GM21360 (cell line): Measurements from ENCODE around the gene UNKL.
"Not testable (repeated sequence)": the region's sequence is repeated elsewhere in the genome, so short reads cannot be mapped to it uniquely, and the experiment has no call there.

Source experiments
- ATAC-seq: cut with Tn5 transposase; IDR thresholded peaks from one replicate; pipeline ENCODE4 v1.9.1; 2021; ENCODE audit warnings: mild to moderate bottlenecking, moderate library complexity; ENCODE audit not compliant: unreplicated experiment

UNKL gene

GRCh38 chr16:1330260-1330914, 84.1 kb downstream of the UNKL start:
- no peak for ATAC-seq

GRCh38 chr16:1328961-1329360, 85.5 kb downstream of the UNKL start:
- not testable (repeated sequence) for ATAC-seq

GRCh38 chr16:1328136-1328535, 86.4 kb downstream of the UNKL start:
- not testable (repeated sequence) for ATAC-seq

- ATAC-seq, result no peak
Observed at GRCh38 chr16:1327619-1327947, 86.9 kb downstream of the UNKL start.

- no peak for ATAC-seq
Observed at GRCh38 chr16:1326946-1327618, 87.4 kb downstream of the UNKL start.

GRCh38 chr16:1326391-1326790, 88.1 kb downstream of the UNKL start:
- no peak for ATAC-seq

- ATAC-seq, result no peak
Observed at GRCh38 chr16:1325673-1326371, 88.7 kb downstream of the UNKL start.

- no peak for ATAC-seq
Observed at GRCh38 chr16:1325261-1325660, 89.2 kb downstream of the UNKL start.

GRCh38 chr16:1324286-1324826, 90.1 kb downstream of the UNKL start:
- no peak for ATAC-seq

- ATAC-seq, result no peak
Observed at GRCh38 chr16:1323296-1324239, 90.9 kb downstream of the UNKL start.

GRCh38 chr16:1322407-1322806, 92.1 kb downstream of the UNKL start:
- no peak for ATAC-seq

- ATAC-seq, result no peak
Observed at GRCh38 chr16:1320658-1321240, 93.8 kb downstream of the UNKL start.

- ATAC-seq, result no peak
Observed at GRCh38 chr16:1320097-1320496, 94.4 kb downstream of the UNKL start.

GRCh38 chr16:1319041-1319440, 95.5 kb downstream of the UNKL start:
- no peak for ATAC-seq

GRCh38 chr16:1318268-1318545, 96.3 kb downstream of the UNKL start:
- ATAC-seq, result no peak

GRCh38 chr16:1317479-1318267, 96.8 kb downstream of the UNKL start:
- no peak for ATAC-seq

GRCh38 chr16:1316033-1316405, 98.5 kb downstream of the UNKL start:
- ATAC-seq, result no peak

GRCh38 chr16:1315081-1316032, 99.1 kb downstream of the UNKL start:
- ATAC-seq, result no peak
